GM21576 (cell line): ENCODE data around the gene STC2.
"Not testable (repeated sequence)": the region's sequence is repeated elsewhere in the genome, so short reads cannot be mapped to it uniquely, and the experiment has no call there.

Source experiments
- ATAC-seq: cut with Tn5 transposase; IDR thresholded peaks from one replicate; pipeline ENCODE4 v1.9.1; 2021; ENCODE audit warnings: mild to moderate bottlenecking, moderate library complexity; ENCODE audit not compliant: unreplicated experiment

Gene STC2

GRCh38 chr5:173296737-173297676 lies 31.2 kb downstream of the STC2 start:
- no peak for ATAC-seq

- no peak for ATAC-seq
Observed at GRCh38 chr5:173295796-173296195, 32.4 kb downstream of the STC2 start.

- no peak for ATAC-seq
Observed at GRCh38 chr5:173294673-173295320, 33.4 kb downstream of the STC2 start.

GRCh38 chr5:173293817-173294672 lies 34.2 kb downstream of the STC2 start:
- ATAC-seq: peak; percentile 54

GRCh38 chr5:173291722-173292658 lies 36.2 kb downstream of the STC2 start:
- ATAC-seq: no peak

GRCh38 chr5:173290477-173291131 lies 37.6 kb downstream of the STC2 start:
- ATAC-seq: no peak

GRCh38 chr5:173289372-173289771 lies 38.8 kb downstream of the STC2 start:
- ATAC-seq: no peak

- no peak for ATAC-seq
Observed at GRCh38 chr5:173288632-173289031, 39.6 kb downstream of the STC2 start.

- no peak for ATAC-seq
Observed at GRCh38 chr5:173287086-173287485, 41.1 kb downstream of the STC2 start.

GRCh38 chr5:173284343-173284958 lies 43.8 kb downstream of the STC2 start:
- ATAC-seq: not testable (repeated sequence)

- ATAC-seq: peak; percentile 89
Observed at GRCh38 chr5:173283318-173284288, 44.6 kb downstream of the STC2 start.

- ATAC-seq: no peak
Observed at GRCh38 chr5:173282916-173283315, 45.3 kb downstream of the STC2 start.

GRCh38 chr5:173281910-173282309 lies 46.3 kb downstream of the STC2 start:
- no peak for ATAC-seq

GRCh38 chr5:173279166-173279565 lies 49.0 kb downstream of the STC2 start:
- no peak for ATAC-seq

GRCh38 chr5:173278641-173279040 lies 49.6 kb downstream of the STC2 start:
- ATAC-seq: no peak

- no peak for ATAC-seq
Observed at GRCh38 chr5:173278172-173278571, 50.0 kb downstream of the STC2 start.

- ATAC-seq: no peak
Observed at GRCh38 chr5:173274771-173275170, 53.4 kb downstream of the STC2 start.

- ATAC-seq: no peak
Observed at GRCh38 chr5:173271419-173271818, 56.8 kb downstream of the STC2 start.
